ENCODE results near the gene SLN.

Gene SLN

GRCh38 chr11:107719557-107720302 lies 7.9 kb upstream of the SLN start:
- DNase-seq (ENCODE audit: low read depth in 2 of 2) = no peak

DNA sequence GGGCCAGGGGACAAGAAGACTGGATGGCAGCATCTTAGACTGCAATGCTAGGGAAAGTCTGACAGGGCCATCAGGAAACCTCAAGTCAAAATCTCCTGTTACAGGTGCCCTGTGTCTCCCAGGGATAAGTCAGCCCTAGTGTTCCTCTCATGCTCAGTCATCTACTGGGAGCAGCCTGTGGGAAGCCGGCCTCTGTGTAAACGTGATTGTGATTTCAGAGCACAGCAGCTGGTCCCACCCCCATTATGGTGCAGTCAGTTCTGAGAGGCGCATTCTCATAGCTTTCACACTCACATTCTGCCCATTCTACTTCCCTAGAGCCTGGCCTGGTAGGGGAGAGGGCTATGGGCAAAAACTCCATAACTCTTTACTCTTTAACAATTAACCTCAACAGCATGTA lies 7.2 kb upstream of the SLN start:
- no peak for DNase-seq (ENCODE audit: low read depth in 2 of 2)

- no peak for DNase-seq (ENCODE audit: low read depth in 2 of 2)
These were observed 5.2 kb upstream of the SLN start for GRCh38 chr11:107716884-107717532.

GRCh38 chr11:107713009-107713408 lies 1.2 kb upstream of the SLN start:
- no peak for DNase-seq (ENCODE audit: low read depth in 2 of 2)

GRCh38 chr11:107710301-107710700 lies 1.6 kb downstream of the SLN start:
- no peak for DNase-seq (ENCODE audit: low read depth in 2 of 2)

DNA sequence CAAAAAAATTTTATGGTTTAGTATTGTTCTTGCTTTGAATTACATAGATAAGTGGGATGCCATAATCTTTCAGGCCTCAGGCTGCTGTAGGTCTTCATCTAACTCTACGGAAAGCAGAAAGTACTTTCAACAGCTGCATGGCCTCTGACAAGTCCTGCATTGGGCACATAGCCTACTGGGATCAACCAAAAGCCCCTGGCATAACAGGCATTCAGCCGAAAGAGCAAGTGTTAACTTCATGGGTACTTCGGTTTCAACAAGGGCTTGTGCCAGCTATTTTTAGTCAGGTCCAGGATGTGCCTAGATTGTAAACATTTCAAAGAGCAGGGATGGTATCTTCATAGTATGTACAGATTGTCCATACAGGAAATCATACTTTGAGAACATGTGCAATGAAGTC lies 3.1 kb downstream of the SLN start:
- no peak for DNase-seq (ENCODE audit: low read depth in 2 of 2)

- no peak for DNase-seq (ENCODE audit: low read depth in 2 of 2)
These were observed 4.0 kb downstream of the SLN start for GRCh38 chr11:107707807-107708206.

DNA sequence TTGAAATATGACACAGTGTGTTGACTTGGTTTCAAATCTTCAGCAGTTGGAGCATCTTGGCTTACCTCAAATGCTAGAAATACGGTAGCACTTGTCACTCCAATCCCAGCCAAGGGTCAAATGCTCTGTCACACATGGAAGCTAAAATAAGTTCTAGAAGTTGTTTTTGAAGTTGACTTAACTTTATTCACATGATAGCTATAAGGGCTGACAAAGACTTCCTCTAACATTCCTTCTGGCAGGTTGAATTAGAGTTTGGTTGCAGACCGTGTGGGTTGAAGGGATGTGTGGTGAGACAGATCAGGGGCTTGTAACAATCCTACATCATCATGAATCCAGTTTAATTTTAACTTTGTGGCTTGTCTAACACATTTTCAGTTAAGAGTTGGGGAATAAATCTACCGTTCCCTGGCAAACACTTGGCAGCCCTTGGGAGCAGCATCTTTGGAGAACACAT lies 4.6 kb downstream of the SLN start:
- DNase-seq (ENCODE audit: low read depth in 2 of 2) = no peak

GRCh38 chr11:107706531-107706930 lies 5.3 kb downstream of the SLN start:
- DNase-seq (ENCODE audit: low read depth in 2 of 2) = no peak

DNA sequence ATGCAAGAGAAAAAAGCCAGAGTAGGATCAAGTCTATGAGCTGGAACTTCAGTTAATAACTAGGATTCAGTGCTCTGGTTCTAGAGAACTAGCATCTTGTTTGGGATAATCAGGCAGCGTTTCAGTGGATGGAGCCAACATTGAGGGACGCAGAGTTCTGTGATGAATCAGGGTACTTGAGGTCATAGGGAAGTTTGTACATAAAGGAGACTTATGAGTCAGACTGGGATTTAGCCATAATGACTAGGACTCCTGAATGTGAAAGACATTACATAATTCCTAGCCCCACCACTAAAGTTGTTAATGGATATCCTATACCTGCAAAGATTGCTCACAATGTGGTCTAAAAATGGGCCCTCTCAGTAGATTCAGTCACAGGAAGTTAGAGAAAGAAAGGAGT lies 6.8 kb downstream of the SLN start:
- no peak for DNase-seq (ENCODE audit: low read depth in 2 of 2)

DNA sequence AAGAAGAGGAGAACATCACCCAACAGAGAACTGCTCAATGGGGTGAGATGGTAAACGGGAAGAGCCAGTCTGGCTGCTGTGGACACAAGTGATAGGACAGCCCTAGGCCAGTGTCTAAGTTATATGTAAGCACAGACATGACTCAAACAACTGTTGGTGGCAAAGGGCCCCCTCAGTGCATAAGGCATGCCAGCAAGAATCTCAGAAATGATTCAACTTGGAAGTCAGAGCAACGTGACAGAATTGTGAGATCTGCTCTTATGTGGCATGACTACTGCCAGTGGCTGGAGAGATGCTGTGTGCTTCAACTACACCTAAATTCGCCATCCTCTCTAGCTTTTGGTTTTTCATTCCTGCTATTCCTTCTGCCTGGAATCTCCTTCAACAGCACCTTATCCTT lies 7.4 kb downstream of the SLN start:
- DNase-seq (ENCODE audit: low read depth in 2 of 2) = no peak

DNA sequence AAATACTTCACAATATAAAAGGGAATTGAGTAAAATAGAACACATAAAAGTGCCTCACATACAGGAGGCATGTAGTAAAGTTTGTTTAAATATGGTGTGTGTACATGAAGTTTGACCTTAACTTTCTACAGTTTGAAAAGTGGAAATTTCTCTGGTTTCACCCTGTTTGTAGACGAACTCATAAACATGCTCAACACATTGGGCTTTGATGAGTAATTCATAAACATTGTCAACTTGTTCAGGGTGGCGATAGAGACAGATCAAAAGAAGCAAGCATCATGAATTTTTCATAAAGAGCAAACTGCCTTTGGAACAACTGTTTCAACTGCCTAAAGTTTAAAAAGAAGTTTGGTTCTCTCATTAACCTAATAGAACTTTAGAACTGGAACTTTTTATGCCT lies 9.1 kb downstream of the SLN start:
- no peak for DNase-seq (ENCODE audit: low read depth in 2 of 2)

DNA sequence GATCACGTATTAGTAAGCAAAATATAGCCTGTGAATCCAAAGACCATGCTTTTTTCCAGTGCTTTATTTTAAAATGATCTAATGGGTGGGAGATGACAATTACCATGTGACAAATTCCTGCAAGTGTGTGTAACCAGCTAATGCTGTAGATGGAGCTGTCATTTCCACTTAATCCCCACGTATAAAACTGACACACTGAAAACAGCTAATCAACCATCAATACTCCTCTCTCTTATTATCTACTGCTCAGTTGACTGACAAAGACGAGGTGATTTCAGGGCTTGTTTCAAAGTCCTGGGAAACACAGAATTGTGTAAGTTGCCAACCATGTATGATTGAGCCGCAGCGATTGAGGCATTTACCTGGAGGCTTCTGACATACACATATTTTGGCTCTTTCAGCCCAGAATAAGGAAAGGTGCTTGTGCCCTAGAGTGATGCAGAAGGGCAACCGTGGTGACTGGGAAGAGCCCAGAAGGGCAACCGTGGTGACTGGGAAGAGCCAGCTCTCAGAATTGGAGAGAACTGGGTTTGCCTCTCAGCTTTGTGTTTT lies 9.7 kb downstream of the SLN start:
- DNase-seq (ENCODE audit: low read depth in 2 of 2) = no peak

- no peak for DNase-seq (ENCODE audit: low read depth in 2 of 2)
These were observed 12.2 kb downstream of the SLN start for GRCh38 chr11:107699371-107700285.

DNA sequence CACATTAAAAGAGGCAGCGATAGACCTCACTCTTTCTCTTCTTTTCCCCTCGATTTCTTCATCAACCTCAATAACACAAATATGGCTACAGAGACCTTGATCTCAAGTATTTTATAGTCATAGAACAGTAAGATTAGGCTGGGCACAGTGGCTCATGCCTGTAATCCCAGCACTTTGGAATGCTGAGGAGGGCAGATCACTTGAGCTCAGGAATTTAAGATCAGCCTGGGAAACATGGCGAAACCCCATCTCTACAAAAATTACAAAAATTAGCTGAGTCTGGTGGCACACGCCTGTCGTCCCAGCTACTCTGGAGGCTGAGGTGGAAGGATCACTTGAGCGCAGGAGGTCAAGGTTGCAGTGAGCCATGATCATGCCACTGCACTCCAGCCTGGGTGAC lies 14.6 kb downstream of the SLN start:
- DNase-seq (ENCODE audit: low read depth in 2 of 2) = no peak

DNA sequence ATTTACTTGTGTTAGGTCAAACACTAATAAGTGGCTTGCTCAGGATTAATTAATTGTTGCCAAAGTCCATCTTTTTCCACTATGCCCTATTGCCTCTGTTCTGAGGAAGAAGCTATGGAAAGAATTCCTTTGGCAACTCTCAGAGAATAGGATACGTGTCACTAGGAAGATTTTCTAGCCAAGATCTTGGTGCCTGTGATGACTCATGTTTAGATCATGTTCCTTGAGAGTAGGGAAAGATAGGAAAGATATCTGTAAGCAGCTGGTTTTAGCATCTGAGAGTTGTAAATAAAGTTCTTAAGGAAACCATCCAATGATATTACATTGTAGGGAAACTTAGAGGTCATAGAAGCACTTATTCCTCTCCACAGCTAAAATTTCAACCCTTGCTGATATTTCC lies 15.7 kb downstream of the SLN start:
- DNase-seq (ENCODE audit: low read depth in 2 of 2) = no peak

DNA sequence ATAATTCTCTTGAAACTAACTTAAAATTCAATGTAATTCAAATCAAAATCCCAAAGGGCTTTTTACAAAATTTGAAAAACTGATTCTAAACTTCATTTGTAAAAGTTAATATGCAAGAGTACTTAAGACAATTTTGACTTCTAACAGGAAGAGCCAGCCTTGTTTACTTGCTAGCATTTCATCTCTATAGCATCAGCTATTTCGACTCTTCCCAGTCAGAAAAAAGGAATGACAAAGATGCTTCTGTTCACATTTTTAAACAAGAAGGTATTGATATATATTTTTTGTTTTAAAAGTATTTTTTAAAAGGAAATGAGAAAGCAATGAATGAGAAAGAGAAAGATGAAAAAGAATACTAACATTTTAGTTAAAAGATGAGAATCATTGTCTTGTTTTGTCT lies 16.4 kb downstream of the SLN start:
- DNase-seq (ENCODE audit: low read depth in 2 of 2) = no peak

- DNase-seq (ENCODE audit: low read depth in 2 of 2) = no peak
These were observed 20.7 kb downstream of the SLN start for GRCh38 chr11:107691000-107691750.

- DNase-seq (ENCODE audit: low read depth in 2 of 2) = peak in 1 of 2 donors; percentile 20
These were observed 22.3 kb downstream of the SLN start for GRCh38 chr11:107689317-107690202.

DNA sequence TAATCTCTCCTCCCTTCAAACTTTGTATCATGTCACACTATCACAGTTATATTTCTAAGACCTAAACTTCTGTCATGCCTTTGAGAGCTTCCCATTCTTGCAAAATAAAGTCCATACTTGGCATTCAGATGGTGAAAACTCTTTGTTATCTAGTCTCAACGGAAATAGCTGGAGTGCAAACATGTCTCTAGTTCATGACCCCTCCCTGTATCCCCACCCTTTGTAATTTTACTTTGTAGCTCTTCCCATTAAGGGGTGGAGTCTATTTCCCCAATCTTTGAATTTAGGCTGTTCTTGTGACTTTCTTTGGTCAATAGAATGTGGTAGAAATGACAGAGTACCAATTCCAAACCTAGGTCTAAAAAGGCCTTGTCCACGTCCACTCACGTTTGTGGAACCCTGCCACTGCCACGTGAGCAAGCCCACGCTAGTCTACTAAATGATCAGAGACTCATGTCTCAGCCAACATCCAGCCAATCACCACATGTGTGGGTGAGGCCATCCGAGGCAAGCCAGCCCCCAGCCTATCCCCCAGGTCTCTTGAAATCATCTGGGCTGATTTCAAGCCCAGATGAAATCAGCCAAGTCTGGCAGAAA lies 23.4 kb downstream of the SLN start:
- DNase-seq (ENCODE audit: low read depth in 2 of 2) = no peak
